GM19035 (cell line): ENCODE results near the gene FAM83G.
A peak's percentile ranks its signal among the peaks of the same experiment; 100 is the strongest.
"Not testable (repeated sequence)": the region's sequence is repeated elsewhere in the genome, so short reads cannot be mapped to it uniquely, and the experiment has no call there.

ENCODE experiments used
- ATAC-seq: cut with Tn5 transposase; IDR thresholded peaks from one replicate; pipeline ENCODE4 v1.9.1; 2021; ENCODE audit not compliant: unreplicated experiment

FAM83G gene

DNA sequence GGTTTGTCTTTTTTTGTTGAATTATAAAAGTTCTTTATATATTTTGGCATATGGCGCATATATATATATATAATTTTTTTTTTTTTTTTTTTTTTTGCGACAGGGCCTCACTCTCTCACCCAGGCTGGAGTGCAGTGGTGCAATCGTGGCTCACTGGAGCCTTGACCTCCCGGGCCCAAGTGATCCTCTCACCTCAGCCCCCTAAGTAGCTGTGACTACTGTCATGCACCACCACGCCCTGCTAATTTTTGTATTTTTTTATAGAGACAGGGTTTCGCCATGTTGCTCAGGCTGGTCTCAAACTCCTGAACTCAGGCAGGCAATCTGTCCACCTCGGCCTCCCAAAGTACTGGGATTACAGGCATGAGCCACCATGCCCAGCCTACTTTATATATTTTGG, 82.0 kb downstream of the FAM83G start:
- not testable (repeated sequence) for ATAC-seq

DNA sequence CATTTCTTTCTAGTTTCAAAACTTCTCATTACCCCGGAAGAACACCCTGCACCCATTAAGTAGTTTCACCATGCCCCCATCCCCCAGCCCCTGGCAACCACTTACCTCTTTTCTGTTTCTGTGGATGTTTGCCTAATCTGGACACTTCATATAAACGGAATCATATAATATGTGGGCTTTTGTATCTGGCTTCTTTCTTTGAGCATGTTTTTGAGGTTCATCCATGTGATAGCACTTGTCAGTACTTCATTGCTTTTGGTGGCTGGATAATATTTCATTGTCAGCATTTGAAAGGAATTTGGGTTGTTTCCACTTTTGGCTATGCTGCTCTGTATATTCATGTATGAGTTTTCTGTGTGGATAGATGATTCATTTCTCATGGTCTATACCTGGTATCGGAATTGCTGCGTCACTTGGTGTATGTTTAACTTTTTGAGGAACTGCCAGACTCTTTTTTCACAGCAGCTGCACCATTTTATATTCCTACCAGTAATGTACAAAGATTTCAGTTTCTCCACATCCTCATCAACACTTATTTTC, 82.6 kb downstream of the FAM83G start:
- peak; percentile 42 for ATAC-seq

- no peak for ATAC-seq
Observed at GRCh38 chr17:18921485-18921884, 83.1 kb downstream of the FAM83G start.

DNA sequence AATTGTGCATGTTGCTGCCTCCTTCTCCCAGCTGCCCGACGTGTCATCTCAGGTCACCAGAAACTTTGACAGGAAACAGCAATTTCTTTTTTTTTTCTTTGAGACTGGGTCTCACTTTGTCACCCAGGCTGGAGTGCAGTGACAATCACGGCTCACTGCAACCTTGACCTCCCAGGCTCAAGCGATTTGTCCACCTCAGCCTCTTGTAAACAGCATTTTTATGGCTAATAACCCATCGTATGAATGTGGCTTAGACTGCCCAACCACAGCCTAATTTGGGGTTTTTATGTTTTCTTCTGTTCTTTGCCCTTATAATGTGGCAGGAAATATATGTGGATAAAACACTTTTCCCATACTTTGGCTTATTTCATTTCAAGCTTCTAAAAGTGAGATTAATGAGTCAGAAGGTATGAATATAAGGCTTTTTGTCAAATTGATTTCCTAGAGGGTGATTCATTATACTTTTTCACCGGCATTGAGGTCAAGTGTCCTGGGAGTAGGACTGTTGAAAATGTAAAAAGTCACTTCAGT, 83.6 kb downstream of the FAM83G start:
- ATAC-seq, result peak; percentile 45

DNA sequence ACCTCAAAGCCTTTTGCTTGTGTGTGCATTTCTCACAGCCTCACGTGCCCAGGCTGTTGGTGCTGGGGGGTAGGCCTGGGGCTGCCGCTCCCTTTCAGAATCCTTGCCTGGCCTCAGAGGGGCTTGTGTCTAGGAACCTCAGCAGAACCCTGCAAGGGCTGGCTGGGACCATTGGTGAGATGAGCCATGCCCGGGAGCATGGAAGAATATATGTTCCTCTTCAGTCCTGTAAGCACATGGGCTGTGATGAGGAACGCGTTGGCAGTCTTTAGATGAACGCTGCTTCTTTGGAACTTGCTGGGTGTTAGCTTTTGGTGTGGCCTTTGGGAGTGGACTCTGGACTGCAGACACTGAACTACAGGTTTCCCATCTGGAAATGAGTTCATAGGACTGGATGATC, 84.6 kb downstream of the FAM83G start:
- no peak for ATAC-seq
